WTC11 (cell line): ENCODE results near the gene FBXO48. TPM values are rescaled to one million over a fixed set of nuclear protein-coding genes. Genes with fewer than 3 reads are reported as not detected.

Source experiments
- ATAC-seq: fragments of 200-7000 bp; cut with Tn5 transposase; 2 replicates; pipeline ENCODE4 v1.10.0; 2021; ENCODE audit warnings: mild to moderate bottlenecking, moderate library complexity
- CTCF ChIA-PET: fragments of 300-600 bp; sonication (Branson Sonifier 250); formaldehyde crosslinking; loops from one replicate; lab custom pipeline; 2021; ENCODE audit warnings: antibody characterized with exemption; lab: Charles Lee
- POLR2A ChIA-PET: fragments of 350-600 bp; sonication (Branson Sonifier 250); formaldehyde crosslinking; loops from one replicate; lab custom pipeline; 2021; ENCODE audit warnings: antibody characterized with exemption; lab: Charles Lee
- DNase-seq: peaks from one replicate; pipeline ENCODE4 v3.0.0; 2021; ENCODE audit warnings: low spot score
- H3K27ac Mint-ChIP-seq: 2 replicates; pipeline ENCODE4 v1.8.0; 2021; ENCODE audit warnings: mixed read lengths
- H3K27me3 Mint-ChIP-seq: 2 replicates; pipeline ENCODE4 v1.8.0; 2021; ENCODE audit warnings: low read depth, mild to moderate bottlenecking, moderate library complexity, mixed read lengths
- H3K36me3 Mint-ChIP-seq: 2 replicates; pipeline ENCODE4 v1.8.0; 2021; ENCODE audit warnings: mixed read lengths
- H3K4me1 Mint-ChIP-seq: 2 replicates; pipeline ENCODE4 v1.8.0; 2022; ENCODE audit warnings: mixed read lengths
- H3K4me3 Mint-ChIP-seq: 2 replicates; pipeline ENCODE4 v1.8.0; 2021; ENCODE audit warnings: mild to moderate bottlenecking, moderate library complexity, mixed read lengths
- H3K9me3 Mint-ChIP-seq: 2 replicates; pipeline ENCODE4 v1.8.0; 2021; ENCODE audit warnings: mixed read lengths
- CREM ChIP-seq: sonication (generic); formaldehyde crosslinking; IDR thresholded peaks from 2 replicates; pipeline ENCODE4 v1.8.1; 2022; ENCODE audit warnings: mild to moderate bottlenecking, missing genetic modification reagents, moderate library complexity
- FOXJ3 ChIP-seq: sonication (generic); formaldehyde crosslinking; IDR thresholded peaks from 2 replicates; pipeline ENCODE4 v1.9.0; 2021; ENCODE audit warnings: missing genetic modification reagents, mild to moderate bottlenecking, borderline replicate concordance
- GABPB1 ChIP-seq: sonication (generic); formaldehyde crosslinking; IDR thresholded peaks from 2 replicates; pipeline ENCODE4 v1.8.1; 2023; ENCODE audit warnings: mild to moderate bottlenecking, missing genetic modification reagents
- GTF2I ChIP-seq: fragments of 250-450 bp; sonication (Bioruptor Pico); conservative IDR thresholded peaks from 2 replicates; pipeline ENCODE4 v1.4.0; 2021; ENCODE audit warnings: mild to moderate bottlenecking
- JAZF1 ChIP-seq: fragments of 250-450 bp; sonication (Bioruptor Pico); IDR thresholded peaks from 2 replicates; pipeline ENCODE4 v1.9.0; 2021; ENCODE audit warnings: moderate library complexity, mild to moderate bottlenecking, inconsistent platforms
- NFATC4 ChIP-seq: fragments of 250-450 bp; sonication (Bioruptor Pico); IDR thresholded peaks from 2 replicates; pipeline ENCODE4 v1.9.0; 2021; ENCODE audit warnings: mild to moderate bottlenecking
- NR3C1 ChIP-seq: sonication (generic); formaldehyde crosslinking; conservative IDR thresholded peaks from 2 replicates; pipeline ENCODE4 v1.8.1; 2023; ENCODE audit warnings: low read depth, mild to moderate bottlenecking, missing genetic modification reagents
- RORB ChIP-seq: fragments of 250-450 bp; sonication (Bioruptor Pico); IDR thresholded peaks from 2 replicates; pipeline ENCODE4 v1.9.0; 2021; ENCODE audit warnings: mild to moderate bottlenecking
- ZNF232 ChIP-seq: sonication (generic); formaldehyde crosslinking; IDR thresholded peaks from 2 replicates; pipeline ENCODE4 v1.8.0; 2022; ENCODE audit warnings: mild to moderate bottlenecking, missing genetic modification reagents
- ZNF263 ChIP-seq: sonication (generic); formaldehyde crosslinking; IDR thresholded peaks from 2 replicates; pipeline ENCODE4 v1.8.1; 2022; ENCODE audit warnings: low read depth, mild to moderate bottlenecking, moderate library complexity, missing genetic modification reagents
- total RNA-seq: library from RNA; stranded (reverse); gene quantifications from 3 replicates; pipeline ENCODE4 v1.2.3, GENCODE V29; 2021
- TF ChIP-seq, protein P1 (sequence below): fragments of 200-600 bp; IDR thresholded peaks from 2 replicates; pipeline ENCODE4 v1.8.0; 2022; ENCODE audit warnings: antibody characterized with exemption
- TF ChIP-seq, protein P2 (sequence below): sonication (generic); formaldehyde crosslinking; IDR thresholded peaks from 2 replicates; pipeline ENCODE4 v1.8.0; 2022; ENCODE audit warnings: mild to moderate bottlenecking, missing genetic modification reagents
- TF ChIP-seq, protein P3 (sequence below): sonication (generic); formaldehyde crosslinking; IDR thresholded peaks from 2 replicates; pipeline ENCODE4 v1.8.1; 2023; ENCODE audit warnings: mild to moderate bottlenecking, missing genetic modification reagents, moderate library complexity
- TF ChIP-seq, protein P4 (sequence below): sonication (generic); formaldehyde crosslinking; IDR thresholded peaks from 2 replicates; pipeline ENCODE4 v1.8.1; 2023; ENCODE audit warnings: mild to moderate bottlenecking, moderate library complexity, missing genetic modification reagents
- TF ChIP-seq, protein P5 (sequence below): sonication (generic); formaldehyde crosslinking; IDR thresholded peaks from 2 replicates; pipeline ENCODE4 v1.8.1; 2023; ENCODE audit warnings: mild to moderate bottlenecking, missing genetic modification reagents, moderate library complexity
- TF ChIP-seq, protein P6 (sequence below): fragments of 250-450 bp; sonication (Bioruptor Pico); IDR thresholded peaks from 2 replicates; pipeline ENCODE4 v2.1.2; 2022; ENCODE audit warnings: mild to moderate bottlenecking, moderate library complexity
- TF ChIP-seq, protein P7 (sequence below): sonication (generic); formaldehyde crosslinking; conservative IDR thresholded peaks from 2 replicates; pipeline ENCODE4 v1.8.1; 2023; ENCODE audit warnings: mild to moderate bottlenecking, low read depth, missing genetic modification reagents, moderate library complexity
- TF ChIP-seq, protein P8 (sequence below): sonication (generic); formaldehyde crosslinking; IDR thresholded peaks from 2 replicates; pipeline ENCODE4 v1.8.1; 2023; ENCODE audit warnings: mild to moderate bottlenecking, missing genetic modification reagents
- TF ChIP-seq, protein P9 (sequence below): sonication (generic); formaldehyde crosslinking; IDR thresholded peaks from 2 replicates; pipeline ENCODE4 v1.8.0; 2023; ENCODE audit warnings: missing genetic modification reagents

FBXO48 gene
- total RNA-seq, 1 experiment from 2014 or later = 1.3 TPM

DNA sequence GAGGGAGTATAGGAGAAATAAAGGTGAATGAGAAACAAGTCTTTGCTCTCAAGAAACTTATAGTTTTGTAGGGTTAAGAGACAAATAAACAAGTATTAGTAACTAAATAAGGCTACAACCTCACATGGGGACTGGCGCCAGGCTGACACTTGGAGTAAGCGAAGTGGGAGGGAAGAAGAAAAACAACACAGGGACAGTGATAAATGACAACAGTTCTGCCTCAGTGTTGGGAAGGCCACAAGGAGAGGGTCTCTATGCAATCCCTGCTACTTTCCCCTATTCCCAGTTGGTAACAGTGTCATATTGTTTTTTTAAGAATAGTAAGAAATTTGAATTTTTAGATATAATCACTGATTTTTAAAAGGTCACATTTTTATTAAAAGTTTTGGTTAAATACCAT, 4.3 kb upstream of the FBXO48 start (continued):
- TF ChIP-seq, protein P1, sequence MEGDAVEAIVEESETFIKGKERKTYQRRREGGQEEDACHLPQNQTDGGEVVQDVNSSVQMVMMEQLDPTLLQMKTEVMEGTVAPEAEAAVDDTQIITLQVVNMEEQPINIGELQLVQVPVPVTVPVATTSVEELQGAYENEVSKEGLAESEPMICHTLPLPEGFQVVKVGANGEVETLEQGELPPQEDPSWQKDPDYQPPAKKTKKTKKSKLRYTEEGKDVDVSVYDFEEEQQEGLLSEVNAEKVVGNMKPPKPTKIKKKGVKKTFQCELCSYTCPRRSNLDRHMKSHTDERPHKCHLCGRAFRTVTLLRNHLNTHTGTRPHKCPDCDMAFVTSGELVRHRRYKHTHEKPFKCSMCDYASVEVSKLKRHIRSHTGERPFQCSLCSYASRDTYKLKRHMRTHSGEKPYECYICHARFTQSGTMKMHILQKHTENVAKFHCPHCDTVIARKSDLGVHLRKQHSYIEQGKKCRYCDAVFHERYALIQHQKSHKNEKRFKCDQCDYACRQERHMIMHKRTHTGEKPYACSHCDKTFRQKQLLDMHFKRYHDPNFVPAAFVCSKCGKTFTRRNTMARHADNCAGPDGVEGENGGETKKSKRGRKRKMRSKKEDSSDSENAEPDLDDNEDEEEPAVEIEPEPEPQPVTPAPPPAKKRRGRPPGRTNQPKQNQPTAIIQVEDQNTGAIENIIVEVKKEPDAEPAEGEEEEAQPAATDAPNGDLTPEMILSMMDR = no peak
- TF ChIP-seq, protein P2, sequence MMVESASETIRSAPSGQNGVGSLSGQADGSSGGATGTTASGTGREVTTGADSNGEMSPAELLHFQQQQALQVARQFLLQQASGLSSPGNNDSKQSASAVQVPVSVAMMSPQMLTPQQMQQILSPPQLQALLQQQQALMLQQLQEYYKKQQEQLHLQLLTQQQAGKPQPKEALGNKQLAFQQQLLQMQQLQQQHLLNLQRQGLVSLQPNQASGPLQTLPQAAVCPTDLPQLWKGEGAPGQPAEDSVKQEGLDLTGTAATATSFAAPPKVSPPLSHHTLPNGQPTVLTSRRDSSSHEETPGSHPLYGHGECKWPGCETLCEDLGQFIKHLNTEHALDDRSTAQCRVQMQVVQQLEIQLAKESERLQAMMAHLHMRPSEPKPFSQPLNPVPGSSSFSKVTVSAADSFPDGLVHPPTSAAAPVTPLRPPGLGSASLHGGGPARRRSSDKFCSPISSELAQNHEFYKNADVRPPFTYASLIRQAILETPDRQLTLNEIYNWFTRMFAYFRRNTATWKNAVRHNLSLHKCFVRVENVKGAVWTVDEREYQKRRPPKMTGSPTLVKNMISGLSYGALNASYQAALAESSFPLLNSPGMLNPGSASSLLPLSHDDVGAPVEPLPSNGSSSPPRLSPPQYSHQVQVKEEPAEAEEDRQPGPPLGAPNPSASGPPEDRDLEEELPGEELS (CRISPR knock-in tag) = no peak
- TF ChIP-seq, protein P3, sequence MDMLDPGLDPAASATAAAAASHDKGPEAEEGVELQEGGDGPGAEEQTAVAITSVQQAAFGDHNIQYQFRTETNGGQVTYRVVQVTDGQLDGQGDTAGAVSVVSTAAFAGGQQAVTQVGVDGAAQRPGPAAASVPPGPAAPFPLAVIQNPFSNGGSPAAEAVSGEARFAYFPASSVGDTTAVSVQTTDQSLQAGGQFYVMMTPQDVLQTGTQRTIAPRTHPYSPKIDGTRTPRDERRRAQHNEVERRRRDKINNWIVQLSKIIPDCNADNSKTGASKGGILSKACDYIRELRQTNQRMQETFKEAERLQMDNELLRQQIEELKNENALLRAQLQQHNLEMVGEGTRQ (CRISPR knock-in tag) = no peak
- TF ChIP-seq ZNF263 (CRISPR knock-in tag) = no peak
- TF ChIP-seq, protein P4, sequence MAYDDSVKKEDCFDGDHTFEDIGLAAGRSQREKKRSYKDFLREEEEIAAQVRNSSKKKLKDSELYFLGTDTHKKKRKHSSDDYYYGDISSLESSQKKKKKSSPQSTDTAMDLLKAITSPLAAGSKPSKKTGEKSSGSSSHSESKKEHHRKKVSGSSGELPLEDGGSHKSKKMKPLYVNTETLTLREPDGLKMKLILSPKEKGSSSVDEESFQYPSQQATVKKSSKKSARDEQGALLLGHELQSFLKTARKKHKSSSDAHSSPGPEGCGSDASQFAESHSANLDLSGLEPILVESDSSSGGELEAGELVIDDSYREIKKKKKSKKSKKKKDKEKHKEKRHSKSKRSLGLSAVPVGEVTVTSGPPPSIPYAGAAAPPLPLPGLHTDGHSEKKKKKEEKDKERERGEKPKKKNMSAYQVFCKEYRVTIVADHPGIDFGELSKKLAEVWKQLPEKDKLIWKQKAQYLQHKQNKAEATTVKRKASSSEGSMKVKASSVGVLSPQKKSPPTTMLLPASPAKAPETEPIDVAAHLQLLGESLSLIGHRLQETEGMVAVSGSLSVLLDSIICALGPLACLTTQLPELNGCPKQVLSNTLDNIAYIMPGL (CRISPR knock-in tag) = no peak
- no peak for TF ChIP-seq NR3C1 (CRISPR knock-in tag)
- TF ChIP-seq FOXJ3 (CRISPR knock-in tag) = no peak
- TF ChIP-seq, protein P5, sequence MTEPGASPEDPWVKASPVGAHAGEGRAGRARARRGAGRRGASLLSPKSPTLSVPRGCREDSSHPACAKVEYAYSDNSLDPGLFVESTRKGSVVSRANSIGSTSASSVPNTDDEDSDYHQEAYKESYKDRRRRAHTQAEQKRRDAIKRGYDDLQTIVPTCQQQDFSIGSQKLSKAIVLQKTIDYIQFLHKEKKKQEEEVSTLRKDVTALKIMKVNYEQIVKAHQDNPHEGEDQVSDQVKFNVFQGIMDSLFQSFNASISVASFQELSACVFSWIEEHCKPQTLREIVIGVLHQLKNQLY (CRISPR knock-in tag) = no peak

DNA sequence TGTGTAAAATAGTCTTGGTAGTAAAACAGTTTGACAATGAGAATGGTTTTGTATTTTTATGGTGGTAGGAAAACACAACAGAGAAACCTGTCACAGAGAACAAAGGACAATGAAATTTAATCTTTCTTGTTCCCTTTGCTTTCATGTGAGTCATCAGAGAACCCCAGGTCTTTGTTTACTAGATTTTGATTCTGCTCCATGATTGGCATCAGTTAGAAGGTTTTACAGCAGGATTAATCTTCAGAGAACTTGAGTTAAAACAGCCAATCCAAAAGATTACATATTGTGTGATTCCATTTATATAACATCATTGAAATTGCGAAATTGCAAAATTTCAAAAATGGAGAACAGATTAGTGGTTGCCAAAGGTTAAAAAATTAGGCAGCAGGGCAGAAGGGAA, 2.8 kb upstream of the FBXO48 start:
- no peaks in the 10 kb centered on the region for H3K9me3 Mint-ChIP-seq
- DNase-seq (no peak), ATAC-seq (no peak)
- H3K4me3 Mint-ChIP-seq = no peak overlapping the region
- ChIA-PET CTCF (interaction anchor here (1.2 kb wide), 2 partner anchors 126 to 239 kb away, joined by 4 read pairs; no protein-coding TSS in a partner anchor), POLR2A (no interaction called here)
- TF ChIP-seq, protein P6, sequence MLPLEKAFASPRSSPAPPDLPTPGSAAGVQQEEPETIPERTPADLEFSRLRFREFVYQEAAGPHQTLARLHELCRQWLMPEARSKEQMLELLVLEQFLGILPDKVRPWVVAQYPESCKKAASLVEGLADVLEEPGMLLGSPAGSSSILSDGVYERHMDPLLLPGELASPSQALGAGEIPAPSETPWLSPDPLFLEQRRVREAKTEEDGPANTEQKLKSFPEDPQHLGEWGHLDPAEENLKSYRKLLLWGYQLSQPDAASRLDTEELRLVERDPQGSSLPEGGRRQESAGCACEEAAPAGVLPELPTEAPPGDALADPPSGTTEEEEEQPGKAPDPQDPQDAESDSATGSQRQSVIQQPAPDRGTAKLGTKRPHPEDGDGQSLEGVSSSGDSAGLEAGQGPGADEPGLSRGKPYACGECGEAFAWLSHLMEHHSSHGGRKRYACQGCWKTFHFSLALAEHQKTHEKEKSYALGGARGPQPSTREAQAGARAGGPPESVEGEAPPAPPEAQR (CRISPR knock-in tag) = no peak
- TF ChIP-seq, protein P7, sequence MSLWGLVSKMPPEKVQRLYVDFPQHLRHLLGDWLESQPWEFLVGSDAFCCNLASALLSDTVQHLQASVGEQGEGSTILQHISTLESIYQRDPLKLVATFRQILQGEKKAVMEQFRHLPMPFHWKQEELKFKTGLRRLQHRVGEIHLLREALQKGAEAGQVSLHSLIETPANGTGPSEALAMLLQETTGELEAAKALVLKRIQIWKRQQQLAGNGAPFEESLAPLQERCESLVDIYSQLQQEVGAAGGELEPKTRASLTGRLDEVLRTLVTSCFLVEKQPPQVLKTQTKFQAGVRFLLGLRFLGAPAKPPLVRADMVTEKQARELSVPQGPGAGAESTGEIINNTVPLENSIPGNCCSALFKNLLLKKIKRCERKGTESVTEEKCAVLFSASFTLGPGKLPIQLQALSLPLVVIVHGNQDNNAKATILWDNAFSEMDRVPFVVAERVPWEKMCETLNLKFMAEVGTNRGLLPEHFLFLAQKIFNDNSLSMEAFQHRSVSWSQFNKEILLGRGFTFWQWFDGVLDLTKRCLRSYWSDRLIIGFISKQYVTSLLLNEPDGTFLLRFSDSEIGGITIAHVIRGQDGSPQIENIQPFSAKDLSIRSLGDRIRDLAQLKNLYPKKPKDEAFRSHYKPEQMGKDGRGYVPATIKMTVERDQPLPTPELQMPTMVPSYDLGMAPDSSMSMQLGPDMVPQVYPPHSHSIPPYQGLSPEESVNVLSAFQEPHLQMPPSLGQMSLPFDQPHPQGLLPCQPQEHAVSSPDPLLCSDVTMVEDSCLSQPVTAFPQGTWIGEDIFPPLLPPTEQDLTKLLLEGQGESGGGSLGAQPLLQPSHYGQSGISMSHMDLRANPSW (CRISPR knock-in tag) = no peak
- H3K27me3 Mint-ChIP-seq = no peaks in the 10 kb centered on the region
- H3K36me3 Mint-ChIP-seq = no peaks in the 10 kb centered on the region
- H3K4me1 Mint-ChIP-seq = peaks cover 10% of the 10 kb centered on the region; the same call in 1 of the 2 replicates
- no peak overlapping the region for H3K27ac Mint-ChIP-seq

DNA sequence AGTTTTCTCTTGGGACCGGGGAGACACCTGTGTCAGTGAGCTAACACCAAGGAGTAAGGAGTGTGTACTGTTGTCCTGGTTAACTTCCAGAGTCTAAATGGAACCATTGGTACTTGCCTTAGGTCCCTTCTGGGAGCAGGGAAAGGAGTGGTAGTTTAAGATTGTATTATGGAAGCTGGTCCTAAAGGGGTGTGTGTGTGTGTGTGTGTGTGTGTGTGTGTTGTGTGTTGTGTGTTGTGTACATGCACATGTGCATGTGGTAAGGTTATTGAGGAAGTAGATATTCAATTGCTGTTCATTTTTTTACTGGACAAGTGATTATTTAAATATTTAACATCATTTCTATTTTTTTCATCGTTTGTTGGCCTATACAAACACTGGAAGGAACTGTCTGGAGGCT, 1.7 kb upstream of the FBXO48 start:
- H3K4me1 Mint-ChIP-seq = peaks cover 10% of the 10 kb centered on the region; the same call in 1 of the 2 replicates
- H3K4me3 Mint-ChIP-seq = peak overlapping the region; percentile 97
- ATAC-seq (no peak), DNase-seq (no peak)
- H3K36me3 Mint-ChIP-seq = no peaks in the 10 kb centered on the region
- no peak overlapping the region for H3K27ac Mint-ChIP-seq
- H3K9me3 Mint-ChIP-seq = no peaks in the 10 kb centered on the region
- ChIA-PET POLR2A (no interaction called here), CTCF (interaction anchor here (1.2 to 1.6 kb wide), 3 partner anchors 127 to 253 kb away, joined by 4 read pairs; no protein-coding TSS in a partner anchor)
- no peaks in the 10 kb centered on the region for H3K27me3 Mint-ChIP-seq
- TF ChIP-seq CREM (CRISPR knock-in tag) (no peak), RORB (CRISPR knock-in tag) (no peak), ZNF232 (CRISPR knock-in tag) (no peak), GABPB1 (no peak), NFATC4 (no peak), JAZF1 (CRISPR knock-in tag) (no peak), GTF2I (CRISPR knock-in tag) (no peak)
- TF ChIP-seq, protein P8, sequence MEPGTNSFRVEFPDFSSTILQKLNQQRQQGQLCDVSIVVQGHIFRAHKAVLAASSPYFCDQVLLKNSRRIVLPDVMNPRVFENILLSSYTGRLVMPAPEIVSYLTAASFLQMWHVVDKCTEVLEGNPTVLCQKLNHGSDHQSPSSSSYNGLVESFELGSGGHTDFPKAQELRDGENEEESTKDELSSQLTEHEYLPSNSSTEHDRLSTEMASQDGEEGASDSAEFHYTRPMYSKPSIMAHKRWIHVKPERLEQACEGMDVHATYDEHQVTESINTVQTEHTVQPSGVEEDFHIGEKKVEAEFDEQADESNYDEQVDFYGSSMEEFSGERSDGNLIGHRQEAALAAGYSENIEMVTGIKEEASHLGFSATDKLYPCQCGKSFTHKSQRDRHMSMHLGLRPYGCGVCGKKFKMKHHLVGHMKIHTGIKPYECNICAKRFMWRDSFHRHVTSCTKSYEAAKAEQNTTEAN (CRISPR knock-in tag) = no peak
- TF ChIP-seq, protein P9, sequence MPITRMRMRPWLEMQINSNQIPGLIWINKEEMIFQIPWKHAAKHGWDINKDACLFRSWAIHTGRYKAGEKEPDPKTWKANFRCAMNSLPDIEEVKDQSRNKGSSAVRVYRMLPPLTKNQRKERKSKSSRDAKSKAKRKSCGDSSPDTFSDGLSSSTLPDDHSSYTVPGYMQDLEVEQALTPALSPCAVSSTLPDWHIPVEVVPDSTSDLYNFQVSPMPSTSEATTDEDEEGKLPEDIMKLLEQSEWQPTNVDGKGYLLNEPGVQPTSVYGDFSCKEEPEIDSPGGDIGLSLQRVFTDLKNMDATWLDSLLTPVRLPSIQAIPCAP (CRISPR knock-in tag) = no peak
- TF ChIP-seq, protein P5 (CRISPR knock-in tag) = no peak
